ENCODE results near the gene ATF7. TPM values are rescaled to one million over a fixed set of nuclear protein-coding genes. Genes with fewer than 3 reads are reported as not detected.

ATF7 gene
- total and polyA plus RNA-seq, 2 of the 4 experiments (the other 2 are of a cell fraction), result 7.0 to 16.3 TPM

GRCh38 chr12:53483979-53484377 lies 142.2 kb downstream of the ATF7 start:
- no peak overlapping the region for H2AK9ac ChIP-seq (replicated peaks; ENCODE audit: low read depth, low read length, poor library complexity)
- H3K9ac ChIP-seq (ENCODE audit: low read depth, low read length), result no peak overlapping the region
- no peak overlapping the region for H4K5ac ChIP-seq (ENCODE audit: low read depth, low read length)
- no peak overlapping the region for H2BK5ac ChIP-seq (ENCODE audit: low read depth, low read length, poor library complexity, severe bottlenecking)
- WGBS, 2 experiments (ENCODE audit: extremely low coverage in 2 of 2, insufficient read length in 1 of 2), result 100% methylated on average over 2 of the region's 4 CpGs; no CpG with 5 or more reads in 1 of the 2 experiments
- peaks cover 75% of the 10 kb centered on the region for H3K36me3 ChIP-seq (ENCODE audit: control insufficient read depth, insufficient read depth, low read length)
- no peak overlapping the region for H3K4me2 ChIP-seq (ENCODE audit: low read depth, low read length)
- H3K18ac ChIP-seq (ENCODE audit: low read depth, low read length), result no peak overlapping the region
- DNase-seq, result no peak
- H2BK120ac ChIP-seq (ENCODE audit: low read depth, low read length), result no peak overlapping the region
- CTCF ChIA-PET, result no interaction called here
- H4K20me1 ChIP-seq (ENCODE audit: insufficient read depth, low read length), result peaks cover 81% of the 10 kb centered on the region
- BruUV-seq (replicated peaks), result no TSS peak
- H2AK5ac ChIP-seq (ENCODE audit: low read depth, low read length), result no peak overlapping the region
- H2BK20ac ChIP-seq (ENCODE audit: low read depth, low read length), result no peak overlapping the region
- TF ChIP-seq MXI1 (IDR thresholded peaks at IDR 0.05; ENCODE audit: borderline replicate concordance, low read depth, low read length) (no peak), RAD21 (IDR thresholded peaks at IDR 0.05; ENCODE audit: low read length) (no peak), CHD1 (IDR thresholded peaks at IDR 0.05; ENCODE audit: low read depth, low read length) (no peak), FOS (IDR thresholded peaks at IDR 0.05; ENCODE audit: low read depth, low read length) (no peak)
- dilution Hi-C loops (cut with HindIII; ENCODE audit: low sequenced_read_pairs, unreplicated experiment) (no loop called here), in situ Hi-C loops (cut with MboI; ENCODE audit: low sequenced_read_pairs) (no loop called here), intact Hi-C loops (cut with micrococcal nuclease) (no loop called here)
- H3K56ac ChIP-seq (ENCODE audit: extremely low read depth, insufficient read depth, low read length), result no peak overlapping the region
- H4K8ac ChIP-seq (ENCODE audit: low read depth in 2 of 2, low read length in 2 of 2), result no peak overlapping the region
- H3K4ac ChIP-seq (ENCODE audit: low read depth, low read length), result no peak overlapping the region
- no peak overlapping the region for H3K27ac ChIP-seq (ENCODE audit: insufficient read depth, low read length)
- H3K23ac ChIP-seq (ENCODE audit: low read depth, low read length), result no peak overlapping the region
- POLR2A ChIA-PET (ENCODE audit: unreplicated experiment), result interaction anchor here (0.8 kb wide), 1 partner anchor 15 kb away, joined by 5 read pairs; no protein-coding TSS in a partner anchor
- H3K79me1 ChIP-seq (ENCODE audit: low read depth in 1 of 2, low read length in 2 of 2), result peaks cover 30 to 84% of the 10 kb centered on the region in 2 experiments
- no peak overlapping the region for H2AFZ ChIP-seq (replicated peaks; ENCODE audit: low read length, poor library complexity)
- H3K9me1 ChIP-seq (ENCODE audit: insufficient read depth, low read length), result peaks cover 17% of the 10 kb centered on the region; the same call in 1 of the 2 replicates
- H3K4me1 ChIP-seq (ENCODE audit: control insufficient read depth, insufficient read depth, low read length), result peaks cover 11% of the 10 kb centered on the region
- H3K4me3 ChIP-seq (ENCODE audit: insufficient read depth, low read depth, low read length), result no peak overlapping the region
- no peaks in the 10 kb centered on the region for H3K9me3 ChIP-seq (ENCODE audit: control insufficient read depth, insufficient read depth, low read length)
- no peaks in the 10 kb centered on the region for H3K27me3 ChIP-seq (ENCODE audit: control insufficient read depth, insufficient read depth, low read length)
- H2BK15ac ChIP-seq (ENCODE audit: low read depth, low read length), result no peak overlapping the region
- no peak overlapping the region for H4K91ac ChIP-seq (ENCODE audit: insufficient read depth, low read depth, low read length)
- ATAC-seq (ENCODE audit: low read depth), result no peak
- no peak overlapping the region for H3K14ac ChIP-seq (replicated peaks; ENCODE audit: low read depth, low read length)

Measured in IMR-90 (cell line).